ENCODE measurements around the gene IGLL5.
"Not testable (repeated sequence)": the region's sequence is repeated elsewhere in the genome, so short reads cannot be mapped to it uniquely, and the experiment has no call there.

Gene IGLL5

DNA sequence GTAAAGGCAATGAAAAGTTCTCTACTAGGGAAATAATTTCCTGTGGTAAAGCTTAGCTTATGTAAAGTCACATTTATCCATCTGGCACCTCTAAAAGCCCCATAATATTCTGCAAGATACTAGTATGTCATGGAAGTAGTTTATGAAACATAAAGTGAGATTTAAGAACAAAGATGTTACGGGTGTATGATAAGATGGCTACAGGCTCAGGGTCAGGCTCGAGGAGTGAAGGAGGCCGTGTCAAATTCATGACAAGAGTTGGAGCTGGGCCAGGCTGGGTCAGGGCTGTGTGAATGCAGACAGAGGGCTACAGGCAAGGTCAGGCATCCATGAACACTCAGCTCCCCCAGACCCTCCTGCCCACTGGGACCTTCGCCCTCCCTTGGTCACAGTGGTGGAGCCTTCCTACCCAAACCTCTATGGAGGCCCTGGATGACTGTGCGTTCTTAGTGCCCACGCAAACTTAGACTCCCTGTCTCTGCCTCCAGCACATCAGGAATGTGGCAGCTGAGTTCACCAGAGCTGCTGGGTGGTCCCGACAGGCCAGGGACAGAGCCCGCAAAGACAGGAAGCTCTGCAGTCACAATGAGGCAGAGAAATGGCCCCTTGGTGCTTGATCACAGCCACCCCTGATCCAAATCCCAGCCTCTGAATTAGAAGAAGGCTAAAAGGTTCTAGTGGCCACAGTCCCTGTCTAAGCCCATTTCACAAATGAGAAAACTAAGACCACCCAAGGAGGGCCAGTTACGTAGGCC is 14.8 kb downstream of the IGLL5 start:
- no peak for DNase-seq

GRCh38 chr22:22903355-22903777 is 15.8 kb downstream of the IGLL5 start:
- DNase-seq: no peak

DNA sequence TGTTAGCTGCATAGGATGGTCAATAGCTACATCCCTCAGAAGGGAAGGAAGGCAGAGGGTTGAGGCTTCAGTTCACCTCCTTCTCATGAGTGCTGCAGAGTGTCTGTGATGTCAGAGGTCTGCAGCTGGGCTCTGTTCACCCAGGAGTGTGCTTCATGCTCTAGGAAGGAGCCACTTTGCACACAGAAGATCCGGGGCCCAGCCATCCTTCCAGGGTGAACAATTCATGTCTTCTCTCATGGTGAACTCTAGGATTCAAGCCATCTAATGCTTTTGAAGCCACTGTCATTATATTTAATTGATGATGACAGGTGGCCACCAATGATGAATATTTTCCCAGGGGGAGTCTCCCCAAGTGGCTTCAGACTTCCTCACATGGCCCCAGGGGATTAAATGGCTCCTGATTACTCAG is 16.2 kb downstream of the IGLL5 start:
- DNase-seq: not testable (repeated sequence)

GRCh38 chr22:22904736-22905135 is 17.1 kb downstream of the IGLL5 start:
- not testable (repeated sequence) for DNase-seq

- not testable (repeated sequence) for DNase-seq
These were observed 18.8 kb downstream of the IGLL5 start for GRCh38 chr22:22906391-22906790.

- DNase-seq: no peak
These were observed 19.4 kb downstream of the IGLL5 start for GRCh38 chr22:22906907-22907550.

- no peak for DNase-seq
These were observed 20.2 kb downstream of the IGLL5 start for GRCh38 chr22:22907551-22908494.

GRCh38 chr22:22908495-22908861 is 20.9 kb downstream of the IGLL5 start:
- DNase-seq: no peak

GRCh38 chr22:22908941-22909604 is 21.5 kb downstream of the IGLL5 start:
- no peak for DNase-seq

DNA sequence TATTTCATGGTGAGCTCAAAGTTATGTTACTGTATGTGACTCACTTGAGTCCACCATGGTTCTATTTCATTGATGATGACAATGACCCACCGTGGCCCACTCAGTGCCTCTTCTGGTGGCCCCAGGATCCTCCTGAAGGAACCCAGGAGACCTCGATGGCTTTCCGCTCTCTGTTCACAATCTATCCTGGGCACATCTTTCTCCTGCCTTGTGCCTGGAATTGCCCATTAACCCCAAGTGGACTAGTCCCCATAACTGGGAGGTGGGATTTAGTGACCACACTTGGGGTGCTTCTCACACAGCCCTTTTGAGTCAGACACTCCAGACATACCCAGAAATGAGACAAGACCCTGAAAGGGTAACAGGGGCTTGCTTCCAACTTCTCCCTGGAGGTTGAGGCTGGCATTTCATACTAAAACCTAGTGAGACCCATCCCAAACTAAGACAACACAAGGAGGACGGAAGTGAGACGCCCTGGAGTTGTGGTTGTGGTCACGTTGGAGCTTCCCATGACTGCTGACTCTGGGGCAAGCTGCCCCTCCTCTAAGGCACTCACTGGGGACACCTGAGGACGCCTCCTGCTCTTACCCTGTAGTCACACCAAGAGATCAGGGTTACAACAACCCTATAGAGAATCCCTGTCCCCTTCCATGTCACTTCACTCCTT is 22.1 kb downstream of the IGLL5 start:
- no peak for DNase-seq

DNA sequence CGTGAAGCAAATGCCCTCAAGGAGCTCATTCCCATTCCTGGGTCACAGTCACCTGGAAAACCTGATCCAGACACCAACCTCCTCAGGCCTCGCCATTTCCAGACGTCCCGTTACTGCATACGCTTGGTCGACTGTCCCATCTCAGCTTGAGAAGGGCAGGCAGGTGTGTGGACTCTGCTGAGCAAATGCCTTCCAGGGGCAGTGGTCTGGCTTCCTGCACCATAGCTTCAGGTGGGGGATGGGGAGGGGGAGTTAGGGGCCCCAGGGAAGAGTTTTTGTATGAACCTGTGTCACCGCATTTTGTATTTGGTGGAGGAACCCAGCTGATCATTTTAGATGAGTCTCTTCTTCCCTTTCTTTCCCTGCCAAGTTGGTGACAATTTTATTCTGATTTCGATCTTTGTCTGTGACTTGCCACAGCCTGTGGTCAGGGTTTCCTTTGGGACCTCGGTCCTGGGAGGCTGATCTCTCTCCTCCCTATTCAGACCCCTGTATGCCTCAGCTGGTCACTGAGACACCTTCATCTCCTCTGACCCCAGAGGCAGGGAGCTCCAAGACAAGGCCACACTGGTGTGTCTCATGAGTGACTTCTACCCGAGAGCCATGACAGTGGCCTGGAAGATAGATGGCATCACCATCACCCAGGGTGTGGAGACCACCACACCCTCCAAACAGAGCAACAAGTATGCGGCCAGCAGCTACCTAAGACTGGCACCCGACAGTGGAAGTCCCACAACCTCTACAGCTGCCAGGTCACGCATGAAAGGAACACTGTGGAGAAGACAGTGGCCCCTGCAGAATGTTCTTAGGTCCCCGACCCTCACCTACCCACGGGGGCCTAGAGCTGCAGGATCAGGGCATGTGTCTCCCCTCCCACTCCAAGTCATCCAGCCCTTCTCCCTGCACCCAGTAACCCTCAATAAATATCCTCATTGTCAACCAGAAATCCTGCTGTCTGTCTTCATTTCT is 22.9 kb downstream of the IGLL5 start:
- DNase-seq: no peak

- no peak for DNase-seq
These were observed 23.9 kb downstream of the IGLL5 start for GRCh38 chr22:22911327-22912134.

- DNase-seq: no peak
These were observed 24.7 kb downstream of the IGLL5 start for GRCh38 chr22:22912135-22912987.

GRCh38 chr22:22912988-22913253 is 25.3 kb downstream of the IGLL5 start:
- DNase-seq: no peak

GRCh38 chr22:22913989-22914388 is 26.4 kb downstream of the IGLL5 start:
- no peak for DNase-seq

GRCh38 chr22:22914726-22915669 is 27.4 kb downstream of the IGLL5 start:
- DNase-seq: no peak

- no peak for DNase-seq
These were observed 28.0 kb downstream of the IGLL5 start for GRCh38 chr22:22915670-22916035.

DNA sequence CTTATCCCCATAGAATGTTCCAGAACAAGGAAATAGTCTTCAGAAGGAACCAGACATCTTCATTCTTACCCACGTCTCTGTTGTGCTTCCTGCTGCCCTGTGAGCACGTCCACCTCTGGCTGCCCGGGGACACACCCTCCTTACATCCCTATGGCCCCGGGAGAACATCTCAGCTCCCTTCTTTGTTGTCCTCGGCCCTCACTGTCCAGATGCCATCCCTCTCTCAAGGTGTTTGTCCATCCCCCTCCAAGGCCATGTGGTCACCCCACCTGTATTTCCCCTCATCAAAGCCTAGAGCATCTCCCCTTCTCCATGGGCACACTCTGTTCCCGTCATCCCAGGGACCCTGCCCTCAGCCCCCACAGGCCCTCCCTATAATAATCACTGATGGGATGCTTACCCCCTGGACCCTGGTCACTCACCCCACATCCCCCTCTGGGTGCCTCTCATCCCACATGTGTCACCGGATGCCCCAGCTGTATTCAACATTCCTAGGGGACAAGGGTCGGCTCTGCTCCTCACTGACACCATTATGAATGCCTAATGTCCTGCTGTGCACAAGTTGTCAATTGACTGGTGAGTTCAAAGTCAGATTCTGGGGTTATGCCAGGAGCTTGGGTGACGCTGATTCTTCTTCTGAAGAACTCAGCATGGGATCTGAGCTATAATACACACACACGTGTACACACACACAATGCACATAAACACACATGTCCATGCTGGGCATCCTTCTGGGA is 28.8 kb downstream of the IGLL5 start:
- no peak for DNase-seq
